Measurements from ENCODE around the gene RAB5B. TPM values are rescaled to one million over a fixed set of nuclear protein-coding genes. Genes with fewer than 3 reads are reported as not detected.

RAB5B gene
- total RNA-seq, 1 donor from 2014 or later: 150 TPM

DNA sequence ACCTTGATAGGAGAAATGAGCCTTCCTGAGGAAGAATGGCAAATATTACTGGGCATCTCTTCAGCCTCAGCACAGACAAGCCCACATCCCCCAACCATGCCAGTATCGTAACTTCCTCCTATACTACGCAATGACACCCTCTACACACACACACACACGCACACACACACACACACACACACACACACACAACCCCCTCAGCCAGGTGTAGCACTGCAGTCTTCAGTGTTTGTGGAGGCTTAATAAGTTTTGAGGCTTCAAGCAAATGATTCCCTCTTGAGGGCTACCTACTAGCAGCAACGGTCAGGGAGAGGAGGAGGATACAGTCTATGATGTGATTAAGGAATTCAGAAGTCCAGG lies 41.3 kb upstream of the RAB5B start:
- Histone ChIP-seq H3K27ac (peak overlapping the region; percentile 55), H3K4me1 (peaks cover 45% of the 10 kb centered on the region), H3K9me3 (no peaks in the 10 kb centered on the region), H3K27me3 (no peaks in the 10 kb centered on the region), H3K4me3 (peak overlapping the region; percentile 77), H3K36me3 (peaks cover 3% of the 10 kb centered on the region)
- intact Hi-C loops (cut with DNase I): no loop called here
- TF ChIP-seq, protein P1, sequence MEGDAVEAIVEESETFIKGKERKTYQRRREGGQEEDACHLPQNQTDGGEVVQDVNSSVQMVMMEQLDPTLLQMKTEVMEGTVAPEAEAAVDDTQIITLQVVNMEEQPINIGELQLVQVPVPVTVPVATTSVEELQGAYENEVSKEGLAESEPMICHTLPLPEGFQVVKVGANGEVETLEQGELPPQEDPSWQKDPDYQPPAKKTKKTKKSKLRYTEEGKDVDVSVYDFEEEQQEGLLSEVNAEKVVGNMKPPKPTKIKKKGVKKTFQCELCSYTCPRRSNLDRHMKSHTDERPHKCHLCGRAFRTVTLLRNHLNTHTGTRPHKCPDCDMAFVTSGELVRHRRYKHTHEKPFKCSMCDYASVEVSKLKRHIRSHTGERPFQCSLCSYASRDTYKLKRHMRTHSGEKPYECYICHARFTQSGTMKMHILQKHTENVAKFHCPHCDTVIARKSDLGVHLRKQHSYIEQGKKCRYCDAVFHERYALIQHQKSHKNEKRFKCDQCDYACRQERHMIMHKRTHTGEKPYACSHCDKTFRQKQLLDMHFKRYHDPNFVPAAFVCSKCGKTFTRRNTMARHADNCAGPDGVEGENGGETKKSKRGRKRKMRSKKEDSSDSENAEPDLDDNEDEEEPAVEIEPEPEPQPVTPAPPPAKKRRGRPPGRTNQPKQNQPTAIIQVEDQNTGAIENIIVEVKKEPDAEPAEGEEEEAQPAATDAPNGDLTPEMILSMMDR (IDR thresholded peaks at IDR 0.05): no peak
- ATAC-seq: peak; percentile 38
- DNase-seq: no peak

DNA sequence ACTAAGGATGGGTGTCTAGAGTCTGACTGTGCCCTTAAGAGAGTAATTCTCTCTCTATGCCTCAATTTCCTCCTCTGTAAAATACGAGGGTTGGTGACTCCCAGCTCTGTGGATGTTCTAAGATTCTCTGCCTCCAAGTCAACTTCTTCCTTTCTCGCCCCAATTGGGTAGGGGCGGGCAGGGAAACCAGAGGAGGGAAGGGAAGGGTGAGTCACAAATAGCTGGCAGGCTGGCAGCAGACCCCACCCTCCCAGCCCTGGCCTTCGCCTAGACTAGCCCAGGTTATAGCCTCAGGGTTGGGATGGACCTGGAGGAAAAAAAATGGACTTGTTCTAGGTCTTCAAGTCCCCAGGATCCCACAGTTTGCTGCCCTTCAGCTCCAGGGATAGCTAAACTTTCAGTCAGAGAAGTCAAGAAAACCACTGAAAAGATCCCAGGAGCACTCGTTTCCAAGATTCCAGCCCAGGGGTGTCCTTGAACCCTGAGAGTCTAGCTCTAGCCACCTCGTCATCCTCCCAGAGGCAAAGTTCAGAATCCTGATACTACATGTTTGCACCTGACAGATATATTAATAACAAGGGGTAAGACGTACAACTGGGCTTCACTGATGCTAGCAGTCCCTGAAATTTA lies 40.6 kb upstream of the RAB5B start:
- no peak overlapping the region for H3K4me3 ChIP-seq
- intact Hi-C loops (cut with DNase I): no loop called here
- H3K9me3 ChIP-seq: no peaks in the 10 kb centered on the region
- ATAC-seq (no peak), DNase-seq (no peak)
- TF ChIP-seq, protein P1 (IDR thresholded peaks at IDR 0.05): no peak
- H3K36me3 ChIP-seq: peaks cover 4% of the 10 kb centered on the region
- no peaks in the 10 kb centered on the region for H3K27me3 ChIP-seq
- H3K4me1 ChIP-seq: peaks cover 44% of the 10 kb centered on the region
- H3K27ac ChIP-seq: no peak overlapping the region

DNA sequence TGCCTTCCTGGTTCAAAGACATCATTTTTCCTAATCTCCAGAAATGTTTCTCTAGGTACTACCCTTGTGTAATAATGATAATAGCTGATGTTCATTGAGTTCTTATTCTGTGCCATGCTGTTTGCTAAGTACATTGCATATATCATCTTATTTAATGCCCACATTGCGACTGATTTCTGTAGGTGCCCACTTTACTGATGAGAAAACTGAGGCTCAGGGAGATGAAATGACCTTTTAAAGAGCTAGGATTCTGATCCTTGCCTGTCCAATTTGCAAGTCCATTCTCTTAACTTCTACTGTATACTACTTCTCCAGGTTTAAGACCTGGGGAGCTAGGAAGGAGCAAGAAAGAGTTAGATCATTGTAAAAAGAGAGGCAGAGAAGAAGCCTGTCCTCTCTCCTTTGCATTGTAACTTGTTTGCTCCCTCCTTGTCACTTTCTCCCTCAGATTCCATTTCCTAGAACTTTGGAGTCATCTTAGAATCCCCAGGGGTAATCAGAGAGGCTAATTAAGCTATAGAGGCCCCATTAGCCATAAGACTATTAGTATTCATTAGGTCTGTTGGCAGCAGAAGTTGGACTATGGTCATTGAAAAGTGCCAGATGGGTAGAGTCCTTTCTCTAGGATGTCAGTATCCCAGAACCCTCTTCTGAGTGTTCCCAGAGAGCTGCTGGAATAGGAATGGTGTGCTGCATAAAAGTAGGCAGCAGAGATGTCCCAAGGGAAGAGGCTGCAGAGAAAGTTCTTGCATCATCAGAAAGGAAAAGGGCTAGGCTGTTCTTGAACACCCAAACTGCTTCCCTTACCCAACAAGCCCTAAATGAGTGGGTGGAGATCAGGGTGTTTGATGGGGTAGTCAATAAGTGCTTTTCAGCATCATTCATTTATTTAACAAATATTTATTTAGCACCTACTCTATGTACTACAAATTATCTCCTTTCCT lies 39.8 kb upstream of the RAB5B start:
- peaks cover 36% of the 10 kb centered on the region for H3K4me1 ChIP-seq
- intact Hi-C loops (cut with DNase I): no loop called here
- no peaks in the 10 kb centered on the region for H3K27me3 ChIP-seq
- ATAC-seq (no peak), DNase-seq (no peak)
- no peak overlapping the region for H3K27ac ChIP-seq
- H3K4me3 ChIP-seq: no peak overlapping the region
- no peaks in the 10 kb centered on the region for H3K9me3 ChIP-seq
- TF ChIP-seq, protein P1 (IDR thresholded peaks at IDR 0.05): no peak
- peaks cover 4% of the 10 kb centered on the region for H3K36me3 ChIP-seq

DNA sequence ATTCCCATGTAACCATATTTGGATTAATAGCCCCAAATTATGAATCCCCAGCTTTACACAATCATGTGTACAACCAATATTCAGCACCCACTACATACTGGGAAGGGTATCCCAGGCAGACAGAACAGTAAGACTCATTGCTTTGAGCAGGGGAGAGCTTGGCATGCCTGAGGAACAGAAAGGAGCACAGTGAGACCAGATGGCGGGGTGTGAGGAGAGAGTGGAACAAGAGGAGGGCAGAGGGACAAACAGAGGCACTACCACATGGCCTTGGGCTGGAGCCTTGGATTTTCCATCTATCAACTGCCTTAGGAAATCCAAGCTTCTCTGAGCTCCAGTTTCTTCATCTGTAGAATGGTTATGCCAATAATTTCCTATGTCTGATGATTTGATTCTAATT lies 39.1 kb upstream of the RAB5B start:
- TF ChIP-seq, protein P1 (IDR thresholded peaks at IDR 0.05): no peak
- Histone ChIP-seq H3K36me3 (peaks cover 4% of the 10 kb centered on the region), H3K9me3 (no peaks in the 10 kb centered on the region), H3K4me1 (peaks cover 29% of the 10 kb centered on the region), H3K27me3 (no peaks in the 10 kb centered on the region), H3K27ac (no peak overlapping the region), H3K4me3 (no peak overlapping the region)
- DNase-seq: no peak
- no peak for ATAC-seq
- intact Hi-C loops (cut with DNase I): no loop called here

DNA sequence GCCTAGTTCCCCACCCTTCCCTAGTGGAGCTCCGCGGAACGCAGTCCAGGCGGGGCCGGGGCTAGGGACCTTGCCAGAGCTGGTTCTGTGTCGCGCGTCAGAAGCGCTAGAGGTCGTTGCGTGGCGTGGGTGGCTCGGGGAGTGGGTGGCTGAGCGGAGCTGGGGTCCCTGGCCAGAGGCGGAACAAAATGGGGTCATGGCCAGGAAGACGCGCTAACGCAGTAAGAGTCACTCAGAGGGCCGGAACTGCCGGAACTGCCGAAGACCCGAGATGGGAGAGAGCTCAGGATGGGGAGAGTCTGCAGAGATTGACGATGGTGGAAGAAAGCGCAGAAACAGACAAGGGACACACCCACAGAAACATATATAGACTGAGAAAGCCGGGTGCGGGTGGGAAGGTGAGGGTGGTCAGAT lies 38.1 kb upstream of the RAB5B start:
- Histone ChIP-seq H3K4me3 (peak overlapping the region; percentile 17), H3K27ac (peak overlapping the region; percentile 13), H3K36me3 (peaks cover 4% of the 10 kb centered on the region), H3K9me3 (no peaks in the 10 kb centered on the region), H3K4me1 (peaks cover 23% of the 10 kb centered on the region), H3K27me3 (no peaks in the 10 kb centered on the region)
- ATAC-seq (no peak), DNase-seq (peak; percentile 66)
- TF ChIP-seq, protein P1 (IDR thresholded peaks at IDR 0.05): no peak
- intact Hi-C loops (cut with DNase I): no loop called here

Measured in upper lobe of right lung (tissue), 1 donor.